GM10266 (cell line): Measurements from ENCODE around the gene TCF12.

ENCODE experiments used
- DNase-seq: peaks from one replicate; pipeline ENCODE4 v3.0.0; 2012; ENCODE audit errors: extremely low spot score
- TF ChIP-seq, protein P1 (sequence below): IDR thresholded peaks from 2 replicates; pipeline ENCODE4 v1.5.1; 2012; ENCODE audit warnings: mild to moderate bottlenecking, low read depth; ENCODE audit not compliant: control insufficient read depth, insufficient read depth; ENCODE audit errors: missing control alignments

The TCF12 gene

DNA sequence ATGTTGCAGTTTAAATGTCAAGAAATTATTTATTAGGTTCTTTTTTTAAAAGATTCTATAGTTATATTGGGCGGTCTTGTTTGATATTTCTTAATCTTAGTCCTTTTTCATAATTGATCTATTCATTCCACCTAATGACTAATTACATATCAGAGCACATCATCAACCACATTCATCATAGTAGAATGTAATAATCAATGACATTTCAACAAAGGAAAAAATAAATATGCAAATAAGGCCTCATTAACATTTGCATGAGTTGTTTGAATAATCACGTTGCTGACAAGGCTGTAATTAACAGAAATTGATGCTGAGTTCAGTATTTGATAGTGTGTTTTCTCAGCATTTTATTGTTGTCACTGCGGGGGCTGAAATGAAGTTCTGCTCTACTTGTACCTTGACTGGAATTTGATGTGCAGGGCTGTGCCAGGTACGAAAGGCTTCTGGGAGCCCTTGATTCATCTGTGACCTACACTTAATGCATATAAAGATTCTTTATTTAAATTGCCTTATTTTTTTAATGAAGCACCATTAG lies 215.7 kb downstream of the TCF12 start:
- TF ChIP-seq, protein P1, sequence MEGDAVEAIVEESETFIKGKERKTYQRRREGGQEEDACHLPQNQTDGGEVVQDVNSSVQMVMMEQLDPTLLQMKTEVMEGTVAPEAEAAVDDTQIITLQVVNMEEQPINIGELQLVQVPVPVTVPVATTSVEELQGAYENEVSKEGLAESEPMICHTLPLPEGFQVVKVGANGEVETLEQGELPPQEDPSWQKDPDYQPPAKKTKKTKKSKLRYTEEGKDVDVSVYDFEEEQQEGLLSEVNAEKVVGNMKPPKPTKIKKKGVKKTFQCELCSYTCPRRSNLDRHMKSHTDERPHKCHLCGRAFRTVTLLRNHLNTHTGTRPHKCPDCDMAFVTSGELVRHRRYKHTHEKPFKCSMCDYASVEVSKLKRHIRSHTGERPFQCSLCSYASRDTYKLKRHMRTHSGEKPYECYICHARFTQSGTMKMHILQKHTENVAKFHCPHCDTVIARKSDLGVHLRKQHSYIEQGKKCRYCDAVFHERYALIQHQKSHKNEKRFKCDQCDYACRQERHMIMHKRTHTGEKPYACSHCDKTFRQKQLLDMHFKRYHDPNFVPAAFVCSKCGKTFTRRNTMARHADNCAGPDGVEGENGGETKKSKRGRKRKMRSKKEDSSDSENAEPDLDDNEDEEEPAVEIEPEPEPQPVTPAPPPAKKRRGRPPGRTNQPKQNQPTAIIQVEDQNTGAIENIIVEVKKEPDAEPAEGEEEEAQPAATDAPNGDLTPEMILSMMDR, result no peak

DNA sequence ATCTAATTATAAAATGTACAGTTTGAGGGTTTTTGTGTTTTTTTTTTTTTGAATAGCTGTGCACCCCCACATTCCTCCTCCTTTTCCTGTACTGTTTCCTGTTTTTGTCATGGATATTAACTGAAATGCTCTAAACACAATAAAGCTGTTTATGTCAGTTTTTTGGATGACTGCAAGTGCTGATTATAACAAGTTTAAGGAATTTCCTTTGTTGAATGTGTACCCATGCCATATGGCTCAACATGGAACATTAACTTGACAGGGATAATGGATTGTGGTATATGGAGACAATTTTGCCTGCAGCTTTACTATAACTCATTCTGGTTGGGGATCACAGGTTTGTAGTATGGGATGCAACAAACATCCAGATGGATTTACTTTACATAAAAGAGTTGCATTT lies 216.4 kb downstream of the TCF12 start:
- TF ChIP-seq, protein P1, result no peak
- DNase-seq, result no peak

More for the DNA sequence above, 215.7 kb downstream of the TCF12 start:
- no peak for DNase-seq

DNA sequence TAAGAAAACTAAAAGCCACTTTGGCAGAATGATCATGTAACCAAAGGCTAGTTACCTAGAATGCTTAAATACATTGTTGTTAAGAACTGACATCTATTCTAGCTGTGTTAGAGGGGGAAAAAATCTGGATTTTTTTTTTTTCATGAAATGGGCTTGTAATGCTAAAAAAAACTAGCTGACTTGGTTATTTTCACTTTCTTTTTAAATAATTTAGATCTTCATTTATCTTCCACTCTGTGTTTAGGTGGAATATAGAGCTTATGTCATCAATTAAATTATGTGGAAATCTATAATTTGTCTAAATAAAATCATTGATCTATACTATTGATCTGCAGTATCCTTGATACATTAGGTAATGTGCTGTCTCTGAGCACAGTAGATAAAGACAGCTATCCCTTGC lies 217.4 kb downstream of the TCF12 start:
- TF ChIP-seq, protein P1, result no peak
- no peak for DNase-seq

DNA sequence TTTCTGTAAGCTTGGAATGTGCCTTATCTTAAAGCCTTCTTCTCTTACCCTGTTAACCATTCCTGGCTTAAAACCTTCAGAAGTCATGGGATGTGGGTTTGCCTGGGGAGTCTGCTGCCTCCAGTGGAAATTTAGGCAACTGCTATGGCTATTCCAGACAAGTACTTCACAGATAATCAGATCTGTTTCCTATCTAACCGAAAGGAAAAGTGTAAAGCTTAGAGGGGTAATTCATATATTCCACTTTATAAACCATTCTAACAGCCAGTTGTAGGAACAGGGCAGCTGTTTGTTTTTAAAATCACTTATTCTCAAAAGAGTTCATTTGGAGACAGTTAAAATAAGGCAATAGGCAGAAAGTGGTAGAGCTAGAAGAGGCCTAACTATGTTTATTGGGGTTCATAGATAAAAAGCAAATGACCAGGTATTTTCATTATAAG lies 219.9 kb downstream of the TCF12 start:
- DNase-seq, result no peak
- TF ChIP-seq, protein P1, result peak; percentile 34

DNA sequence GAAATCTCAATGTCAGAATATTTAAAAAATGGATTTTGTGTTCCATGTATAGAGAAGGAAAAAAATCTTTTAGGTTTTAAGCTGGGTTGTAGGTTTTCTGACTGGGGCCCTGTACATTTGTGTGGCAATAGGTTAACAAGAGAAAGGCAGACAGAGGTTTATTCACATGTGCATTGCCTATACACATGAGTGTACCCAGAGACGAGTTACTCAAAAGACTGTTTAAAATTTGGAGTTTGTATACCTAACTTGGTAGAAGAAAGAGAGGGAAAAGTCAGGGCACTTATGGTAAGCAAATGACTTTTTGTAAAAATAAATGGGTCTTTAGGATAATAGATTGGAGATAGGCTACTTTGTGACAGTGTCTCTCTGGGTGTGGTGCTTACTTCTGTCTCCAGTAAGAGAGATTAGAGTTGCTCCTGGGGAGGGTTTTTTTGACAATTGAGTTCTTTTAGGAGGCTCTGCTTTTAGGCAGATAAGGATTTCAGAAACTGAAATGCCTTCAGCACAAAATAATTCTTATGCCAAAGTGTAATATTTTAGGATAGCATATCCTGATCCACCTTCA lies 225.2 kb downstream of the TCF12 start:
- TF ChIP-seq, protein P1, result no peak

DNA sequence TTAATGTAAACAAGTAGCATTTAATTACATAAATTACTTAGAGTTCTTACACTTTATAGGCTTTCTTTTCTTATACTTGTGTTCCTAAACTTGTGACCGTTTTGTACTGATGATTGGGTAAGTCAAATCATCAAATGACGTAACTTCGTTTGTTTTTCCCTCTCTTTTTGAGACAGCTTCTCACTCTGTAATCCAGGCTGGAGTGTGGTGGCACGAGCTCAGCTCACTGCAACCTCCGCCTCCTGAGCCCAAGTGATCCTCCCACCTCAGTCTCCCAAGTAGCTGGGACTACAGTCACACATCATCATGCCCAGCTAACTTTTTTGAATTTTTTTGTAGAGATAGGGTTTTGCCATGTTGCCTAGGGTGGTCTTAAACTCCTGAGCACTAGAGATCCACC lies 226.0 kb downstream of the TCF12 start:
- no peak for DNase-seq
- TF ChIP-seq, protein P1, result no peak

More for the DNA sequence above, 225.2 kb downstream of the TCF12 start:
- no peak for DNase-seq

DNA sequence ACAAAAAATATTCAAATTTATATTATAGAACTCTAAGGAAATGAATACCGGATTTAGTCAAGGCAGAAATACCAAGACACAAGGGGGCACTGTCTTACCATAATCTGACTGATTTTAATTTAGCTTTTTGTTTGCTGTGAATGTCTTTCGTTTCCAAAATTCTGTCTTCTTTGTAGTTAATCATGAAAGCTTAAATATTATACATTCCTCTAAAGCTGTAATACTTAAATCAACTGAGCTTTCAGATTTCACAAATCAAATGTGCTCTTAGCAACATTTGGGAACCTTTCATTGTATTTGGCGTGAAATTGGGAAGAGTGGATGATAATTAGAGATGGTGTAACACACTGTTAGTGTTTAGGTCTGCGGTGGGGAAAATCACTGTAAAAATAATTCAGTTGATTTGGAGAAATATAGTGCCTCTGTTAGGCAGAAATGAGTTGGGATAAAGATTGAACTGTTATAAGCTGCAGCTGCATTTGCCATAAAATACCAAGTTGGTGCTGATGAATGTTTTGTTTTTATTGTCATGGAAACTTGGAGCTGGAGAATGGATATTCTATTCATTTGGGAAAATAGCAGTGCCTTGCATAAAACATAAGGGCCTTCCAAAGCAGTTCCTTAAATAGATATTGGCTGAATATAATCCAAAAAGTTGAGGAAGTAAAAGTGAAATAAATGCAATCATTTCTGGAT lies 228.2 kb downstream of the TCF12 start:
- TF ChIP-seq, protein P1, result peak; percentile 62

More for the DNA sequence above, 228.2 kb downstream of the TCF12 start:
- DNase-seq, result peak; percentile 17
